Activated CD4-positive, alpha-beta T cell treated with anti-CD3 and anti-CD28 coated beads, Interleukin-2, Interleukin-4, amounts not matched to agents 100 ng/mL and 50 ng/mL, durations not matched to agents 16 hours and 8 hours (primary cell): ENCODE data around the gene NCAPH2.
A peak's percentile ranks its signal among the peaks of the same experiment; 100 is the strongest.
"Not testable (repeated sequence)": the region's sequence is repeated elsewhere in the genome, so short reads cannot be mapped to it uniquely, and the experiment has no call there.

Experiments
- DNase-seq: peaks from one replicate; pipeline ENCODE4 v3.0.0-alpha.2; 2020; ENCODE audit warnings: low spot score

Gene NCAPH2

GRCh38 chr22:50519151-50519550, 11.1 kb downstream of the NCAPH2 start:
- no peak for DNase-seq

GRCh38 chr22:50520184-50520583, 12.2 kb downstream of the NCAPH2 start:
- DNase-seq: not testable (repeated sequence)

- no peak for DNase-seq
Observed at GRCh38 chr22:50520826-50521453, 12.9 kb downstream of the NCAPH2 start.

GRCh38 chr22:50521710-50522109, 13.7 kb downstream of the NCAPH2 start:
- no peak for DNase-seq

GRCh38 chr22:50522208-50522805, 14.3 kb downstream of the NCAPH2 start:
- no peak for DNase-seq

GRCh38 chr22:50522806-50523438, 14.9 kb downstream of the NCAPH2 start:
- no peak for DNase-seq

- DNase-seq: no peak
Observed at GRCh38 chr22:50523458-50523805, 15.4 kb downstream of the NCAPH2 start.

GRCh38 chr22:50523806-50524675, 16.0 kb downstream of the NCAPH2 start:
- no peak for DNase-seq

- DNase-seq: no peak
Observed at GRCh38 chr22:50524676-50525103, 16.7 kb downstream of the NCAPH2 start.

- peak; percentile 98 for DNase-seq
Observed at GRCh38 chr22:50525104-50525857, 17.3 kb downstream of the NCAPH2 start, which contains the start of gene SCO2. SCO2 (minus strand) TSS chr22:50525598; CDS start chr22:50524411, 1,187 bp downstream.

GRCh38 chr22:50525858-50526107, 17.8 kb downstream of the NCAPH2 start:
- DNase-seq: no peak

GRCh38 chr22:50526108-50526833, 18.2 kb downstream of the NCAPH2 start:
- peak; percentile 88 for DNase-seq

GRCh38 chr22:50526834-50527801, 19.1 kb downstream of the NCAPH2 start:
- DNase-seq: peak; percentile 70

- no peak for DNase-seq
Observed at GRCh38 chr22:50527921-50528681, 20.1 kb downstream of the NCAPH2 start.

- DNase-seq: no peak
Observed at GRCh38 chr22:50528682-50529415, 20.8 kb downstream of the NCAPH2 start.

GRCh38 chr22:50529416-50529896, 21.4 kb downstream of the NCAPH2 start:
- DNase-seq: no peak

- DNase-seq: peak; percentile 78
Observed at GRCh38 chr22:50529897-50530579, 22.0 kb downstream of the NCAPH2 start, which contains the start of gene TYMP. TYMP (minus strand) TSS chr22:50530012; CDS start chr22:50529709, 303 bp downstream.

- no peak for DNase-seq
Observed at GRCh38 chr22:50530580-50530876, 22.5 kb downstream of the NCAPH2 start.
